Measurements from ENCODE around the gene UBE2B.

- TF ChIP-seq POLR2A (IDR thresholded peaks at IDR 0.05), result no peak
- TF ChIP-seq, protein P1, sequence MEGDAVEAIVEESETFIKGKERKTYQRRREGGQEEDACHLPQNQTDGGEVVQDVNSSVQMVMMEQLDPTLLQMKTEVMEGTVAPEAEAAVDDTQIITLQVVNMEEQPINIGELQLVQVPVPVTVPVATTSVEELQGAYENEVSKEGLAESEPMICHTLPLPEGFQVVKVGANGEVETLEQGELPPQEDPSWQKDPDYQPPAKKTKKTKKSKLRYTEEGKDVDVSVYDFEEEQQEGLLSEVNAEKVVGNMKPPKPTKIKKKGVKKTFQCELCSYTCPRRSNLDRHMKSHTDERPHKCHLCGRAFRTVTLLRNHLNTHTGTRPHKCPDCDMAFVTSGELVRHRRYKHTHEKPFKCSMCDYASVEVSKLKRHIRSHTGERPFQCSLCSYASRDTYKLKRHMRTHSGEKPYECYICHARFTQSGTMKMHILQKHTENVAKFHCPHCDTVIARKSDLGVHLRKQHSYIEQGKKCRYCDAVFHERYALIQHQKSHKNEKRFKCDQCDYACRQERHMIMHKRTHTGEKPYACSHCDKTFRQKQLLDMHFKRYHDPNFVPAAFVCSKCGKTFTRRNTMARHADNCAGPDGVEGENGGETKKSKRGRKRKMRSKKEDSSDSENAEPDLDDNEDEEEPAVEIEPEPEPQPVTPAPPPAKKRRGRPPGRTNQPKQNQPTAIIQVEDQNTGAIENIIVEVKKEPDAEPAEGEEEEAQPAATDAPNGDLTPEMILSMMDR (IDR thresholded peaks at IDR 0.05 in 4 of 5, conservative IDR thresholded peaks at IDR 0.05 in 1 of 5), result no peak
Observed at GRCh38 chr5:134413046-134413445, 41.7 kb downstream of the UBE2B start.

Data from gastrocnemius medialis (tissue), 4 donors.